ENCODE data around the gene KCNMA1.

GRCh38 chr10:77117501-77117900 lies 520.1 kb downstream of the KCNMA1 start:
- TF ChIP-seq EP300 (IDR thresholded peaks at IDR 0.05) (no peak), CTCF (IDR thresholded peaks at IDR 0.05) (no peak)
